ENCODE results near the gene HDAC4.

Gene HDAC4

GRCh38 chr2:239153806-239154591 lies 246.8 kb downstream of the HDAC4 start:
- TF ChIP-seq, protein P1, sequence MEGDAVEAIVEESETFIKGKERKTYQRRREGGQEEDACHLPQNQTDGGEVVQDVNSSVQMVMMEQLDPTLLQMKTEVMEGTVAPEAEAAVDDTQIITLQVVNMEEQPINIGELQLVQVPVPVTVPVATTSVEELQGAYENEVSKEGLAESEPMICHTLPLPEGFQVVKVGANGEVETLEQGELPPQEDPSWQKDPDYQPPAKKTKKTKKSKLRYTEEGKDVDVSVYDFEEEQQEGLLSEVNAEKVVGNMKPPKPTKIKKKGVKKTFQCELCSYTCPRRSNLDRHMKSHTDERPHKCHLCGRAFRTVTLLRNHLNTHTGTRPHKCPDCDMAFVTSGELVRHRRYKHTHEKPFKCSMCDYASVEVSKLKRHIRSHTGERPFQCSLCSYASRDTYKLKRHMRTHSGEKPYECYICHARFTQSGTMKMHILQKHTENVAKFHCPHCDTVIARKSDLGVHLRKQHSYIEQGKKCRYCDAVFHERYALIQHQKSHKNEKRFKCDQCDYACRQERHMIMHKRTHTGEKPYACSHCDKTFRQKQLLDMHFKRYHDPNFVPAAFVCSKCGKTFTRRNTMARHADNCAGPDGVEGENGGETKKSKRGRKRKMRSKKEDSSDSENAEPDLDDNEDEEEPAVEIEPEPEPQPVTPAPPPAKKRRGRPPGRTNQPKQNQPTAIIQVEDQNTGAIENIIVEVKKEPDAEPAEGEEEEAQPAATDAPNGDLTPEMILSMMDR (IDR thresholded peaks at IDR 0.05; ENCODE audit: borderline replicate concordance, control extremely low read depth, extremely low read depth, insufficient read depth, missing control alignments) = no peak
- in situ Hi-C loops (cut with MboI; ENCODE audit: low sequenced_read_pairs, unreplicated experiment) = no loop called here
- no peak for DNase-seq (ENCODE audit: low spot score)

DNA sequence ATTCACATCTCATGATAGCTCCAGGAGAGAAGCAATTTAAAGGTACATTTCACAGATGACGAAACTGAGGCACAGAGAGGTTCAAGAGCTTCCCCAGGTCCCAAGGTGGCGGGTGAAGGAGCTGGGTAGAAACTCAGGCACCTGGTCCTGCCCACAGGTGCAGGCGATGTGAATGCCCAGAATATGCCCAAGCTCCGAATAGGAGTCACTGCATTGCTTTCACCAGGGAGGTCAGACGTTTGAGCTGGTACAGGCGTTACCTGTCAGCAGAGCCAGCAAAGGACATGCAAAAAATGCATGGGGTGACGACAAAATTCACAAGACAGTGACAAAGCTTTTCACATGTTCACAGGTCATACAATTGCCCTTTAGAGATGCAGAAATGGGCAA lies 247.9 kb downstream of the HDAC4 start:
- DNase-seq (ENCODE audit: low spot score) = no peak
- in situ Hi-C loops (cut with MboI; ENCODE audit: low sequenced_read_pairs, unreplicated experiment) = no loop called here
- TF ChIP-seq, protein P1 (IDR thresholded peaks at IDR 0.05; ENCODE audit: borderline replicate concordance, control extremely low read depth, extremely low read depth, insufficient read depth, missing control alignments) = no peak

DNA sequence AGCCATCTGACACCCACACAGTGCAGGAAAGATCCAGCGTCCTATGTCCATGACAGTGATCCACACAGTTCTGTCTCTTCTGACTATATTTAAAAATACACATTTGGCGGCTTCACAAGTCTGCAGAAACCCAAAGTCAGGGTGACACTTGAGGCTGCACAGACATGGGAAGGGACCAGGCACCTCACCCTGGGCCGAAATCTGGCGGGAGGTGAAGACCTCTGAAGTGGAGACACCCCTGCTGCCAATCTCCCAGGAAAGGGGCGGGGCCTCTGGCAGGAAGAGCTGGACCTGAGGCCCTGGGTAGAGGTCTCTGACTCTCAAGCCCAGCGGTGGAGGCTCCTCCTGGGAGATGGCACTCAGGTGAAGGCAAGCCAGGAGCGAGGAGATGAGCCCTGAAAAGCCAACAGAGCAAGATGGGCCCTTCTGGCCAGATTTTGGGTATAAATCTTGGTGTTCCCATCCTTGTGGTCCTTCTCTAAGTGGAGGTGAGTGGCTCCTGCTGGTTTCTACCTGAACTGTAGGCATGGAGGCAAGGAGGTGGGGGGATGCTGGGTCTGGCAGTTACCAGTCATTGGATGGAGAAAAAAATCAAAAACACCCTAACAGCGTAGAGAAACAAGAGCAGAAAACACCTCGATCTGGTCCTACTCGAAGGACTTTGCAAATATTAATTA lies 248.4 kb downstream of the HDAC4 start:
- no peak for DNase-seq (ENCODE audit: low spot score)
- TF ChIP-seq, protein P1 (IDR thresholded peaks at IDR 0.05; ENCODE audit: borderline replicate concordance, control extremely low read depth, extremely low read depth, insufficient read depth, missing control alignments) = no peak
- in situ Hi-C loops (cut with MboI; ENCODE audit: low sequenced_read_pairs, unreplicated experiment) = no loop called here

- TF ChIP-seq, protein P1 (IDR thresholded peaks at IDR 0.05; ENCODE audit: borderline replicate concordance, control extremely low read depth, extremely low read depth, insufficient read depth, missing control alignments) = no peak
- DNase-seq (ENCODE audit: low spot score) = no peak
- in situ Hi-C loops (cut with MboI; ENCODE audit: low sequenced_read_pairs, unreplicated experiment) = no loop called here
These were observed 249.4 kb downstream of the HDAC4 start for GRCh38 chr2:239151201-239152131.

- in situ Hi-C loops (cut with MboI; ENCODE audit: low sequenced_read_pairs, unreplicated experiment) = no loop called here
- no peak for DNase-seq (ENCODE audit: low spot score)
- TF ChIP-seq, protein P1 (IDR thresholded peaks at IDR 0.05; ENCODE audit: borderline replicate concordance, control extremely low read depth, extremely low read depth, insufficient read depth, missing control alignments) = no peak
These were observed 250.5 kb downstream of the HDAC4 start for GRCh38 chr2:239150125-239151011.

Data from GM13976 (cell line).